Thyroid gland (tissue), 4 donors: ENCODE data around the gene LRRC56.

ENCODE experiments used
- CTCF ChIP-seq, 6 experiments: fragments of 200-600 bp in 3 of 6; fragments of 450-650 bp in 3 of 6; sonication (generic) in 3 of 6; IDR thresholded peaks; one replicate each; pipeline ENCODE4 v1.5.1; 2016 to 2019; ENCODE audit warnings: antibody characterized with exemption in 6 of 6, mild to moderate bottlenecking in 2 of 6, inconsistent platforms in 1 of 6, moderate library complexity in 1 of 6
- POLR2A ChIP-seq, 2 donors: fragments of 450-650 bp; IDR thresholded peaks; one replicate each; pipeline ENCODE4 v1.6.1; 2017; ENCODE audit warnings: antibody characterized with exemption in 2 of 2, mild to moderate bottlenecking in 2 of 2, moderate library complexity in 1 of 2

GRCh38 chr11:537622-538430, 499 bp downstream of the LRRC56 start:
- TF ChIP-seq CTCF (IDR thresholded peaks at IDR 0.05) (no peak), POLR2A (IDR thresholded peaks at IDR 0.05) (no peak)
